Ramos (cell line): Measurements from ENCODE around the gene CFAP46.
"Not testable (repeated sequence)": the region's sequence is repeated elsewhere in the genome, so short reads cannot be mapped to it uniquely, and the experiment has no call there.

Experiments used
- in situ Hi-C: fragments of 300-500 bp; cut with MboI; formaldehyde crosslinking; loops from one replicate; pipeline ENCODE4 v1.14.3; 2022; ENCODE audit warnings: low sequenced_read_pairs; ENCODE audit not compliant: unreplicated experiment

CFAP46 gene

DNA sequence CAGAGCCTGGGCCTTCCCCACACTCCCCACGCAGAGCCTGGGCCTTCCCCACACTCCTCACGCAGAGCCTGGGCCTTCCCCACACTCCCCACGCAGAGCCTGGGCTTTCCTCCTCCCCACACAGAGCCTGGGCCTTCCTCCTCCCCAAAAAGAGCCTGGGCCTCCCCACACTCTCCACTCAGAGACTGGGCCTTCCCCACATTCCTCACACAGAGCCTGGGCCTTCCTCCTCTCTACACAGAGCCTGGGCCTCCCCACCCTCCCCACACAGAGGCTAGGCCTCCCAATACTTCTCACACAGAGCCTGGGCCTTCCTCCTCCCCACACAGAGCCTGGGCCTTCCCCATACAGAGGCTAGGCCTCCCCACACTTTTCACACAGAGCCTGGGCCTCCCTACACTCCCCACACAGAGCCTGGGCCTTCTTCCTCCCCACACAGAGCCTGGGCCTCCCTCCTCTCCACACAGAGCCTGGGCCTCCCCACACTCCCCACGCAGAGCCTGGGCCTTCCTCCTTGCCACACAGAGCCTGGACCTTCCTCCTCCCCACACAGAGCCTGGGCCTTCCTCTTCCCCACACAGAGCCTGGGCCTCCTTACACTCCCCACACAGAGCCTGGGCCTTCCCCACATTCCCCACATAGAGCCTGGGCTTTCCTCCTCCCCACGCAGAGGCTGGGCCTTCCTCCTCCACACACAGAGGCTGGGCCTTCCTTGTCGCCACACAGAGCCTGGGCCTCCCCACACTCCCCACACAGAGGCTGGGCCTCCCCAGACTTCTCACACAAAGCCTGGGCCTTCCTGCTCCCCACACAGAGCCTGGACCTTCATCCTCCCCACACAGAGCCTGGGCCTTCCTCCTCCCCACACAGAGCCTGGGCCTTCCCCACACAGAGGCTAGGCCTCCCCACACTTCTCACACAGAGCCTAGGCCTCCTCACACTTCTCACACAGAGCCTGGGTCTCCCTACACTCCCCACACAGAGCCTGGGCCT is 10.8 kb downstream of the CFAP46 start:
- in situ Hi-C loops, result not testable (repeated sequence)

GRCh38 chr10:132930701-132931100 is 11.7 kb downstream of the CFAP46 start:
- in situ Hi-C loops, result not testable (repeated sequence)

DNA sequence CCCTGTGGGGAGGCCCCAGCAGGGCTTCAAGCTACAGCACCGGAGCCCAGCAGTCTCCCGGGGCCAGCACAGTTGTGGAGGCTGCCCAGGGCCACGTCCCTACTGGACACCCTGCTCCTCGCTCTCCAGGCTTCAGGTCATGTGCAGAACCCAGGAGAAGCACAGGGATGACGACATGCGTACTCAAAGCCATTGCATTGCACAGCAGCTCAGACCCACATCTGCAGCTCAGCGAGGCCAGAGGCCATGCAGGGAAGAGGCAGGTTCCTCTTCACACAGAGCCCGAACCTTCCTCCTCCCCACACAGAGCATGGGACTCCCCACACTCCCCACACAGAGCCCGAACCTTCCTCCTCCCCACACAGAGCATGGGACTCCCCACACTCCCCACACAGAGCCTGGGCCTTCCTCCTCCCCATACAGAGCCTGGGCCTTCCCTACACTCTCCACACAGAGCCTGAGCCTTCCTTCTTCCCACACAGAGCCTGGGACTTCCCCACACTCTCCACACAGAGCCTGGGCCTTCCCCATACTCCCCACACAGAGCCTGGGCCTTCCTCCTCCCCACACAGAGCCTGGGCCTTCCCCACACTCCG is 12.3 kb downstream of the CFAP46 start:
- in situ Hi-C loops, result no loop called here

- in situ Hi-C loops, result no loop called here
Observed at GRCh38 chr10:132929480-132929879, 12.9 kb downstream of the CFAP46 start.

DNA sequence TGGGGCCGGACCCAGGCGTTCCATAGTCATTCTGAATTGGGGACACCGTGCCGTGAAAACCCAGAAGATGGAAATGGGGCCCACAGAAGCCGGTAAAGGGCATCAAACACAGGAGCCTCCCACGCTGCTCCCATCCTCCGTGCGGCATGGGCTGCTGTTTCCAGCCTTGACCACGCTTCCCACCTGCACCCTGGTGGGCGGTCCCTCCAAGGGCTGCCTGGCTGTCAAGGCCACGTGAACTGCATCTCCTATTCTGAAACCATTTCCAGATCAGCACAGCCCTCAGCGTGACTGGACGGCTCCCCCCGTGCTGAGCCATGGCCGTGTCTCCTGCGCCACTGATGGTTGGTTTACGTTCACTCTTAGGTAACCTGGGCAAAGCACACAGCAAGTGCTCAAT is 14.1 kb downstream of the CFAP46 start:
- in situ Hi-C loops, result no loop called here

- in situ Hi-C loops, result no loop called here
Observed at GRCh38 chr10:132927824-132928223, 14.5 kb downstream of the CFAP46 start.

GRCh38 chr10:132926777-132927650 is 15.4 kb downstream of the CFAP46 start:
- in situ Hi-C loops, result no loop called here

DNA sequence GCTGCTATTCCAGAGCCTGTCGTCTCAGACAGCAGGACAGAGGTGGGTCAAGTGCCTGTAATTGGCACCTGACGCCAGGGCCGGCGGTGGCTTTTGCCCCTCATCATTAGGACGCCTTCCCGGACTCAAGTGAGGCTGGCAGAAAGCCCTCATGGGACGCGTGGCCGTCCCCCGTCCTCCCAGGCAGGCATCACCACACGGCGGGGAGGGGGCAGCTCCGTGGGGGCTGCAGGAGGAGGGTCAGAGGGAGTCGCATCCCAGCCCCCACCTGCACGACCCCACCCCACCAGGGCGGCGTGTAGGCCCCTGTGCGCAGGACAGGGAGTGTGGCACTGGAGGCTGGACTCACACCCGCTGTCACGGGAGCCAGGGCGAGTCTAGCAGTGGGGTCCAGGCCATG is 16.3 kb downstream of the CFAP46 start:
- in situ Hi-C loops, result no loop called here

GRCh38 chr10:132925614-132926013 is 16.8 kb downstream of the CFAP46 start:
- in situ Hi-C loops, result no loop called here

DNA sequence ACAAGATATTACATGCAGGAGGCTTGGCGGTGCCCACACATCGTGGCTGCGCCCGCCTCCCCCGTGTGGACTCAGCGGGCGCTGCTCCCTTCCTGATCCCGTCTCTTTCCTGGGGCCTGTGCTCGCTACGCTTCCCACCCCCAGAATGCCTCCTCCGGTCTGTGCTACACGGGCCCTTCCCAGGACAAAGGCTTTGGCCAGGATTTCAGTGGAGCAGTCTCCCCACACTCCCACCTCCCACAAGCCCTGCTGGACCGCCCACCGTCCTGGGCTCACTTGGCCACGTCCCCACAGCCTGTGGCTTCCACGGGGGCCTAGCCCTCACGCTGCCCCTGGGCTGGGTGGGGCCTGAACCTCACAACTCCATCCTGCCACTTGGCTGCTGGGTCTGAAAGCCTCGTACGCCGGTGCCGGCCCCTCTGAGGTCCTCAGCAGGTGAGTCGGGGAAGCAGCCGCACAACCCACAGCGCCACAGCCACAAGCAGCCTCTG is 17.3 kb downstream of the CFAP46 start:
- in situ Hi-C loops, result no loop called here

GRCh38 chr10:132924046-132924952 is 18.1 kb downstream of the CFAP46 start:
- in situ Hi-C loops, result no loop called here

GRCh38 chr10:132923384-132923783 is 19.0 kb downstream of the CFAP46 start:
- in situ Hi-C loops, result not testable (repeated sequence)

DNA sequence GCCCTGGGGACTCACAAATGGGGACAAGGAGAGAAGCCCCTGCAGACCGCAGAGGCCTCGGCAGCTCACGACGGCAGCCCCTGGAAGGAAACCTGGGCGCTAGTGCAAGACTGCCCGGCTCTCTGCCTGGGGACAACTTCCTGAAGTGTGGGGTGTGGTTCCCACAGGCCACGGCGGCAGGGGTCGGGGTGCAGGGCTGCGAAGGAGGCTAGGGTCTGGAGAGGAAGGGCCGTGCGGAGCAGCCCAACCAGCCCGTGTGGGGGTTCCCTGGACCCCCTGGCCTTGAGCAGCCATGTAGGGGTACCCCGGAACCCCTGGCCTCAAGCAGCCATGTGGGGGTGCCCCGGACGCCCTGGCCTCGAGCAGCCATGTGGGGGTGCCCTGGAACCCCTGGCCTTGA is 19.5 kb downstream of the CFAP46 start:
- in situ Hi-C loops, result no loop called here

DNA sequence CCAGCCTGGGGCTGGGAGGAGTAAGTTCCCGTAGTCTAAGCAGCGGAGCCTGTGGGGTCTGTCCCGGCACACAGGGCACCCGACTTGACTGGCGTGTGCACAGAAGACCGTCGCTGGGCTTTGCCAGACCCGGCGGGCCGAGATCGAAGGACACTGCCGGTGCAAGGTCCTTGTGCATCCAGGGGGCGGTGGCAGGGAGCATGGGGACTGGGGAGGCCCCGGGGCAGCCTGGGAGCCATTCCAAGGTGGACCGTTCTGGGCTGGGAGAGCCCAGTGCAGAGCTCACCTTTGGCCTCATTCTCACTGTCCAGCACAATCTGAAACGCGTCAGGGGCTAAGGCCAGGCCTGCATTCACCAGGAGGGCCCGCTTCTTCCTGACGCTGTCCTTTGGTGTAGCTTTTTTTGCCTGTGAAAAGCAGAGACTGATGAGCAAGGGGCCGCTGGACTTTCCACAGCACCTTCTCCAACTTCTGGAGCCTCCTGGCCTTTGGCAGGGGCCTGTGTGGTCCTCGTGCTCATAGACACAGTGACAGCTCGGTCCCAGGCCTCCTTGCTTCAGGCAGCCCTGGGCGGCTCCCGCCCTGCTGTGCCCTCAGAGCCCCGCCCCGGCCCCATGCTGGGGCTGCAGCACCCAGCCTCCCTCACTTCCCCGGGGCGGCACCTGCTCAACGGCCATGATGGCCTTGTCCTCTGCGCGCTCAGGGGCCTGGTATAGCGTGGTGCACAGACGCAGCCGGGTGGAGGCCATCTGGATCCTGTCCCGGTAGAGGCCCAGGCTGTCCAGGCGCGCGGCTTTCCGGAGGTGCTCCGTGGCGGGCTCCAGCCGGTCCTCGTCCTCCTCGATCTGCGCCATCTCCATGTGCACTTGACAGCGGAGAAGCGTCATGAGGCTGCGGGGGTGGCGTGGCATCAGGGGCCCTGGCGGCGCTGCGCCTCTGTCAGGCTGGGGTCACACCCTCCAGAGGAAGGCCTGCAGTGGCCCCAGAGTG is 20.3 kb downstream of the CFAP46 start:
- in situ Hi-C loops, result no loop called here

- in situ Hi-C loops, result no loop called here
Observed at GRCh38 chr10:132921086-132921485, 21.3 kb downstream of the CFAP46 start.

DNA sequence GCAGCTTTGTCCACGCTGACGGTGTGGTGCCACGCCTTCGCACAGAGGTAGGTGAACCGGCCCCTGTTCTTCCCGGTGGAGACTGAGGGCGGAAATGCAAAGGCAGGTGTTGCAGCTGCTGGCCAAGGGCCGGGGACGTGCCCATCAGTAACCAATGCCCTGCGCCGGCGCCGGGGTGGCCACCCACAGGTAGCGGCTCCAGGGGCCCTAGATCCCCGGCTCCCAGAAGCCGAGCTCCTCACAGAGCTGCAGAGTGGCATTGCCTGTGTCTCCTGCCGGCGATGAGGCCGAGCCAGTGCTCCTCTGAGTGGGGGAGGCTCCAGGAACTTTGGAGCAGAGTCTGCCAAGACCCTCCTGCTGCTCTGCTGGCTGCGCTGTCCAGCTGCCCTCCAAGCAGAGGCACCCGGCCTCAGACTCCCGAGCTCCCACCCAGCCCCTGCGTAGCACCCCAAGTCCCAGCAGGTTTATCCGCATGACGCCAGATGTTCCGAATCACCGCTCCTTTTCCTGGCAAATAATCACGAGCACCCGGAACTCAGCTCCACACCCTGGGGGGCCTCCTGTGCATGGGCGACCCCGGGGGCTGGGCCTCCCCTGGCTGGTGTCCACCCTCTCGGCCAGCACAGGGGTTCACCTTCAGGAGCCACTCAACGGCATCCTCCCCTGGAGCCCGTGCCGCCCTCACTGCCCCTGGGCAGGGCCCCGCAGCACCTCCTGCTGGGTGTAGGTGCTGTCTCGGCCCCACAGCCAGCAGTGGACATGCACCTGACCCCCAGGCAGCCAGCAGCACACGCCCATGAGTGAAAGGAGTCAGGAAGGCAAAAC is 22.1 kb downstream of the CFAP46 start:
- in situ Hi-C loops, result no loop called here

GRCh38 chr10:132919374-132920100 is 22.8 kb downstream of the CFAP46 start:
- in situ Hi-C loops, result no loop called here
